GM19023 (cell line): ENCODE results near the gene FDX1.

ENCODE experiments used
- ATAC-seq: cut with Tn5 transposase; IDR thresholded peaks from one replicate; pipeline ENCODE4 v1.9.1; 2021; ENCODE audit warnings: mild to moderate bottlenecking, moderate library complexity; ENCODE audit not compliant: unreplicated experiment

The FDX1 gene

GRCh38 chr11:110431051-110431672, 1.4 kb downstream of the FDX1 start:
- ATAC-seq, result no peak

- no peak for ATAC-seq
These were observed 1.9 kb downstream of the FDX1 start for GRCh38 chr11:110431674-110432073.

GRCh38 chr11:110432713-110433392, 3.1 kb downstream of the FDX1 start:
- ATAC-seq, result no peak

GRCh38 chr11:110433393-110434333, 3.9 kb downstream of the FDX1 start:
- no peak for ATAC-seq

- ATAC-seq, result no peak
These were observed 5.4 kb downstream of the FDX1 start for GRCh38 chr11:110434952-110435779.

DNA sequence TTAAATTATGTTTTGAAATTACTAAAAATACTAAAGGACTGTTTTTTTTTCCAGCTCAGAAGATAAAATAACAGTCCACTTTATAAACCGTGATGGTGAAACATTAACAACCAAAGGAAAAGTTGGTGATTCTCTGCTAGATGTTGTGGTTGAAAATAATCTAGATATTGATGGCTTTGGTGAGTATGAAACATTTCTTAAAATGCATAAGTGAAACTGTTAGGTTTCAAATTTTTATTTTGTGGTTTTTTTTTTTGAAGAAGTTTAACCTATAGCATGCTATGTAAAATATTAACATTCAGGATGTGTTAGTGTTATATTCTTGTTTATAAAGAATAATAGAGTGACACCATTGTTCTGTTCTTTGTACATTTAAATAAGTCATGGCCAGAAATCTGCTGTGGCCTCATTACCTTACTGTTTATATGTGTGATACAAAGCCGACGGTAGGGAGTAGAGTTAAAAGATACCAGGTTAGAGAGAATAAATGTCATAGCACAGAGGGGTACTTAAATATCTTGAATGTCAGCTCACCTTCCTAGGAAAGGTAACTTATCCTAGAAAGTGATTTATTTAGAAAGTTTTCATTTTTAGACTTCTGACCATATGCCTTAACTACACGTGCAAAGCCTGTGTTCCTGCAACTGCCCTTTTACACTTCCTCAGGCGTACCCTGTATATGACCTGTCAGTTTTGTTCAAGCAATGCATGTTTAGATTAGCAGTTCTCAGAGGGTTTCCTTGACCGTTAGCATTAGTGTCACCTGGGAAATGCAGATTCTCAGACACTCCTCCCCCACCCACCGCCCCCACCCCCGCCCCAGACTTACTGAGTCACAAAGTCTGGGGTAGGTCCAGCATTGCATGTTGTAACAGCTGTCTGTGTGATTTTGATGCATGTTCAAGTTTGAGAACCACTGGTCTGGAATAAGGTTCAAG, 6.3 kb downstream of the FDX1 start:
- peak; percentile 53 for ATAC-seq

- ATAC-seq, result no peak
These were observed 8.3 kb downstream of the FDX1 start for GRCh38 chr11:110438017-110438416.

DNA sequence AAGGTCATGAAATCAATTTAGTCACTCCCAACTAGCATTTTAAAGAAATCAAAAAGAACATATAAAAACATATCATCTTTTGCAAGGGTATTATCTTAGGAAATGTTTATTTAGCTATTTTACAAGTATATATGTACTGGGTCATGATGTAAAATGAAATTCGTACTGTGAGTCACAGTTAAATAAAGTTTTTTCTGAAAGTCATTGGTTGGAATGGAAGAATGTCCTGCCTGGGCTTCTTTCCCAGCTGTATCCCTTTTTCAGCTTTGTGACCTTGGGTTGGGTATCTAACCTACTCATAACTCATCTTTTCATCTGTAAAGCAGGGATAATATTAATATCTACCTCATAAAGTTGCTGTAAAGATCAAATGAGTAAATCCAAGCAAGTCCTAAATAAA, 15.7 kb downstream of the FDX1 start:
- ATAC-seq, result no peak

DNA sequence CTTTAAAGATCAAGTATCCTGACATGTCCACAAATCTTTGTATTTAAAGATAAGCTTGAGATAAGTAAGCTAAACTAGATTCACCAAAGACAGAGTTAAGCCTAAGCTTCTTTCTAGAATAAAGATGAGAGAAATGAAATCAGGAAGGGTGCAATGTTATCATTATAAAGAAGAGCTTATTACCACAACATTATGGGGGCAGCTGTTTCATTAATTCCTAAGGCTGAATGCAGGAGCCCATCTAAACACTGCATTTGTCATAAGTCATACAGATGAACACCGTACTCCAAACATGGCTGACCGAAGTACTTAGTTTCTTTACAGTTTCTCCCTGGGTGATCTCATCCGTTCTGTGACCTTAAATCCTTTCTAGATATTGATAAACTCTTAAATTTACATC, 16.3 kb downstream of the FDX1 start:
- no peak for ATAC-seq

DNA sequence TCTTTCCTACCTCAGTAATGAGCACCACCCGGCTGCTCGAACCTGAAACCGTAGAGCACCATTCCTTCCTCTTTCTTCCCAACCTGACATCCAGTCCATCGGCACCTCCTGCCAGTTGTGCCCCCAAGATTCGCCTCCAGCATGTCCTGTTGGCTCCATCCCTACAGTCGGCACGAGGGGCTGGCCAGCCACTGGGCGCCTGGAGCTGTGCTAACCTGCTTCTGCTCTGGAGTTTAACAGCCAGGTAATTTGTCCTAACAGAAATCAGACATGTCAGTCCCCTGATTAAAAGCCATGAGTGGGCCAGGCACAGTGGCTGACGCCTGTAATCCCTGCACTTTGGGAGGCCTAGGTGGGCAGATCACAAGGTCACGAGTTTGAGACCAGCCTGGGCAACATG, 16.8 kb downstream of the FDX1 start:
- ATAC-seq, result no peak

GRCh38 chr11:110447343-110447742, 17.6 kb downstream of the FDX1 start:
- ATAC-seq, result no peak

GRCh38 chr11:110447897-110448745, 18.4 kb downstream of the FDX1 start:
- ATAC-seq, result no peak

- no peak for ATAC-seq
These were observed 20.5 kb downstream of the FDX1 start for GRCh38 chr11:110450246-110450645.

DNA sequence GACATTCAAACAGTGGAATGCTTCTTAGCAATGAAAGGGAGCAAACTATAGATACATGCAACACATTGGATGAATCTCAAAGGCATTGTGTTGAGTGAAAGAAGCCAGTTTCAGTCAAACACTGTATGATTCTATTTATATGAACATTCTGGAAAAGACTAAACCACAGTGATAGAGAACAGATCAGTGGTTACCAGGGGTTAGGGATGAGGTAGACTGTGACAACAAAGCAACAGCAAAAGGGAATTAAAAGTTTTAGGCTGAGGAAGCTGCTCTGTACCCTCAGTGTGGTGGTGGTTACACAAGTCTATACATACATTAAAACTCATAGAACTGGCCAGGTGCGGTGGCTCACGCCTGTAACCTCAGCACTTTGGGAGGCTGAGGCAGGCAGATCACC, 23.0 kb downstream of the FDX1 start:
- no peak for ATAC-seq

GRCh38 chr11:110453684-110454354, 24.1 kb downstream of the FDX1 start:
- ATAC-seq, result peak; percentile 65

GRCh38 chr11:110454609-110455008, 24.9 kb downstream of the FDX1 start:
- no peak for ATAC-seq

GRCh38 chr11:110455718-110456117, 26.0 kb downstream of the FDX1 start:
- ATAC-seq, result peak; percentile 37

- ATAC-seq, result no peak
These were observed 33.4 kb downstream of the FDX1 start for GRCh38 chr11:110463153-110463552.
